Sigmoid colon (tissue), 4 donors: ENCODE results near the gene ADSL.

ENCODE experiments used
- CTCF ChIP-seq, 4 experiments: fragments of 450-650 bp in 3 of 4; fragments of 200-600 bp in 1 of 4; IDR thresholded peaks; one replicate each; pipeline ENCODE4 v1.5.1; 2016 to 2019; ENCODE audit warnings: antibody characterized with exemption in 4 of 4, mild to moderate bottlenecking in 3 of 4, moderate library complexity in 2 of 4
- POLR2A ChIP-seq, 2 donors: fragments of 450-650 bp; IDR thresholded peaks; one replicate each; pipeline ENCODE4 v1.6.1; 2016; ENCODE audit warnings: antibody characterized with exemption in 2 of 2, mild to moderate bottlenecking in 2 of 2, moderate library complexity in 2 of 2
- POLR2AphosphoS5 ChIP-seq, 4 donors: sonication (generic); formaldehyde crosslinking; IDR thresholded peaks; one replicate each; pipeline ENCODE4 v1.6.1; 2017; ENCODE audit warnings: antibody characterized with exemption in 4 of 4

DNA sequence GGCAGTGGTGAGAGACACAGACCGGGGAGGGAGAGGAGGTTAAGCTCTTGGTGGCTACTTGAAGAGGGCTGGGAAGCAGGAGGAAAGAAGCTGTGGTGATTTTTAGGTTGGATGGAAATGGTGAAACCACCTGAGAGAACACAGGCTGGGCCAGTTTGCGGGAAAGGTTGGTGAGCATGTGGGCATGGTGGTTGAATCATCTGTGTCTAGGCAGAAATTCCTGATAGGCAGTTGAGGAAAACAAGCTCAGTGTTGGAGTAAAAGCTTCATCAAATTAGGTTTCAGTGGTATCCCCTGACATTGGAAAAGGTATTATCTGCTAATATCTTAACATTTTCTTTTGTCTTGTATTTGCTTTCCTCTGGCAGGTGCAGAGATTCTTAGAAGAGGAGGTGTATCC lies 19.8 kb downstream of the ADSL start:
- TF ChIP-seq POLR2AphosphoS5 (IDR thresholded peaks at IDR 0.05) (no peak), CTCF (IDR thresholded peaks at IDR 0.05) (no peak), POLR2A (IDR thresholded peaks at IDR 0.05) (no peak)
